LHCN-M2 (cell line): Measurements from ENCODE around the gene GSTA5. TPM values are rescaled to one million over a fixed set of nuclear protein-coding genes. Genes with fewer than 3 reads are reported as not detected.
"Not testable (repeated sequence)": the region's sequence is repeated elsewhere in the genome, so short reads cannot be mapped to it uniquely, and the experiment has no call there.

Source experiments
- DNase-seq: peaks from one replicate; pipeline ENCODE4 v3.0.0-alpha.2; 2012; ENCODE audit warnings: low read depth
- total RNA-seq: library from RNA; depleted of rRNA; stranded (reverse); fragments of >200 nt; gene quantifications from 2 replicates; pipeline ENCODE4 v1.2.3, GENCODE V29; 2014

Gene GSTA5
- total RNA-seq, 1 experiment from 2014 or later: not detected

DNA sequence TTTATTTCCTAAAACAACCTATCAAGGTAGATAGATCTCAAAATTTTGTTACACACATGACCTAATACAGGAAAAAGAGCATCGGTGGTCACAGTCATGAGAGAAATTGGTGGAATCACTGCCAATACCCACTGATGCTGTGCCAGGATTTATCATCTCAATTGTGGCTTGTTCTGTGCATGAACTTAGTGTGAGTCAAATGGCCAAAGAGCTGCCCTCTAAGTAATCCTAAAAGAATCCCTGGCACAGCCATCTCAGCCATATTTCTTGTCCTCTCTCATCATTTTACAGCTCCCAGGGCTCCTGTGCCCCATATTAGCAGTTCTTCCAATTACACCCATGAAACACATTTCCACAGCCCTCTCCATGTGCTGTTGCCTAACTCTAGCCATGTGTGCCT, 6.1 kb downstream of the GSTA5 start:
- peak; percentile 2 for DNase-seq

DNA sequence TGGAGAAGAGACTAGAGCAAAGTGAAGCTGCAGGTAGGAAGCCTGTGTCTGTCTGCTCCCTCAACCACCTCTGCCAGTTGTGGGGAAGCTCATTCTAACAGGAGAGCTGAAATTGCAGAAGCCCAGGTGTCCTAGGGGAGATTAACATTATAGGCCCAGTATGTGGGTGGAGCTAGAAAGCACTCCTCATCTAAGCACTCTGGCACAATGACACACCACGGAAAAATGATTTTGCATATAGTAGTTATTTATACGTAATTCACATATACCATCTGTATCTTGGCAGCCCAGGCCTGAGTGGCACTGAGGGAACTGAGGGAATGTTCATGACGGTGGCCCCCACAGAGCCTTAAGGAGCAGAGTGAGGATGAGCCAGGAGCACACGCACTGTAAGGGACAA, 9.7 kb downstream of the GSTA5 start:
- not testable (repeated sequence) for DNase-seq

DNA sequence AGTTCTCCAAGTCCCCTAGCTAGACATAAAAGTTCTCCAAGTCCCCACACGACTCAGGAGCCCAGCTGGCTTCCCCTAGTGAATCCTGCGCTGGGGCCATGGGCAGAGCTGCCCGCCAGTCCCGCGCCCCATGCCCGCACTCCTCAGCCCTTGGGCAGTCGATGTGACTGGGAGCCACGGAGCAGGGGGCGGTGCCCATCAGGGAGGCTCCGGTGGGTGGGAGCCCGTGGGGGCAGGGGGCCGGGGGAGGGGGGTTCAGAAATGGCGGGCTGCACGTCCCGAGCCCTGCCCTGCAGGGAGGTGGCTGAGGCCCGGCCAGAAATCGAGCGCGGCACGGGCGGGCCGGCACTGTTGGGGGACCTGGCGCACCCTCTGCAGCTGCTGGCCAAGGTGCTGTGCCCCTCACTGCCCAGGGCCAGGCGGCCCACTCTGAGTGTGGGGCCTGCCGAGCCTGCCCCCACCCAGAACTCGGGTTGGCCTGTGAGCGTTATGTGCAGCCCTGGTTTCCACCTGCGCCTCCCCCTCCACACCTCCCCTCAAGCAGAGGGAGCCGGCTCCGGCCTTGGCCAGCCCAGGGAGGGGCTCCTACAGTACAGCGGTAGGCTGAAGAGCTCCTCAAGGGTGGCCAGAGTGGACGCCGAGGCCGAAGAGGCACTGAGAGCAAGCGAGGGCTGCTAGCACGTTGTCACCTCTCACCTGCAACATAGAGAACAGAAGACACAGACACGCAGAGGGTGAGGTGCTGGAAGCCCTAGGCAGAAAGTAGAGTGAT, 11.4 kb downstream of the GSTA5 start:
- DNase-seq: no peak

DNA sequence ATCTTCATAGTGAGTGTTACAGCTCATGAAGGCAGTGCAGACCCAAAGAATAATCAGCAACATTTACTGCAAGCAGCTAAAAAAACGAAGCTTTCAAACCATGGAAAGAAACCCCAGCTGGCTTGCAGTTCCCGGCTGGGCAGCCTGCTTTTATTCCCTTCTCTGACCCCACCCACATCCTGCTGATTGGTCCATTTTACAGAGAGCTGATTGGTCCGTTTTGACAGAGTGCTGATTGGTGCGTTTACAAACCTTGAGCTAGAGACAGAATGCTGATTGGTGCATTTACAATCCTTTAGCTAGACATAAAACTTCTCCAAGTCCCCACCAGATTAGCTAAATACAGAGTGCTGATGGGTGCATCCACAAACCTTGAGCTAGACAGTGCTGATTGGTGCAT, 12.0 kb downstream of the GSTA5 start:
- not testable (repeated sequence) for DNase-seq

DNA sequence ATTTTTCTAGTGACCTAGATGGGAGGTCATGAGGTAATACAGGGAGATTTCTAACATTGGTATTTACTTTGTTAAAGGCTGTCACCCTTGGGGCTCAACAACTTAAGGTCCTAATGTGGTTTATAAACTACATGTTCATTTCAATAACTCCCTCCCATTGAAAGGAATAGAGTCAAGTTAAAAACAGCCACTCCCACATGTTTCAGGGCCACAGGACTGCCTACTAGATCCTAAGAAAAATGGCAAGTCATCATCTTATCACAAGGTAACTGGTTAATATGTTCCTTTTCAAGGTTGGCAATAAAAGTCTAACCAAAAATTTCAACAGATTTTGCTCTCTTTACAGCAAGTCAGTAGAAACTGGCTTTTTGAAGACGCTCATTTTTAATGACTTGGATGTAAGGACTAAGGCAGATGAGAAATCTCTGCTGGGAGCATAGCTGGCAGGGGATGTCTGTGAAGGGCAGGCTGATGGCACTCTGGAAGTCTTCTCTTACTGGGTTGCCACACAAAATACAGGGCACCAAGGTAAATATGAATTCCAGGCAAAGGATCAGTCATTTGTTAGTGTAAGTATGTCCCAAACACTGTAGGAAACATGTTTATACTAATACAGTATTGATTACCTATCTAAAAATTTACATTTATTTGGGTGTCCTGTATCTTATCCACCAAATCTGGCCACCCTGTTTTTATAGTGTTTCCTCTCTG, 13.4 kb downstream of the GSTA5 start:
- DNase-seq: not testable (repeated sequence)

DNA sequence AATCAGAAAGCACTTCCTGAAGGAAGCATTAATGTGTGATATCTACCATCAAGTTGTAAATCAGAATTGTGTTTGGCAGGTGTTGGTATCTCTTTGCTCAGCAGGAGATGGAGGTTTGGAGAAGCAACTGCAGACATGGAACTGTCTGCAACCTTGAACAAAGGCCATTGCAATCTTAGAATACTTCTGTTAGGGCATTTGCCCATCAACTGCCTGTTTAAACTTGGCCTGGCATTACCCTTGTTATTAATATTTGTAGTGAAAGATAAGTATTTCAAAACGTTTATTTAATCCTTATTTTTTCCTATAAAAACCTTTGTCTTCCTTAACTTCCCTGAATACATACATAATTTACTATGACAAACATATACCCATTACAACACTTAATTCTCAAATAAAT, 14.1 kb downstream of the GSTA5 start:
- DNase-seq: no peak

DNA sequence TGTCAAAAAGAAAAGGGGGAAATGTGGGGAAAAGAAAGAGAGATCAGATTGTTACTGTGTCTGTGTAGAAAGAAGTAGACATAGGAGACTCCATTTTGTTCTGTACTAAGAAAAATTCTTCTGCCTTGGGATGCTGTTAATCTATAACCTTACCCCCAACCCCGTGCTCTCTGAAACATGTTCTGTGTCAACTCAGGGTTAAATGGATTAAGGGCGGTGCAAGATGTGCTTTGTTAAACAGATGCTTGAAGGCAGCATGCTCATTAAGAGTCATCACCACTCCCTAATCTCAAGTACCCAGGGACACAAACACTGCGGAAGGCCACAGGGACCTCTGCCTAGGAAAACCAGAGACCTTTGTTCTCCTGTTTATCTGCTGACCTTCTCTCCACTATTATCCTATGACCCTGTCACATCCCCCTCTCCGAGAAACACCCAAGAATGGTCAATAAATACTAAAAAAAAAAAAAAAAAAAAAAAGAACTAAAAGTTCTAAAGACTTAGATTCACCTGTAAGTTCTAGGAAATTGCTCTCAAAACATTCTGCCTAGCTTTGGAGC, 14.6 kb downstream of the GSTA5 start:
- not testable (repeated sequence) for DNase-seq

DNA sequence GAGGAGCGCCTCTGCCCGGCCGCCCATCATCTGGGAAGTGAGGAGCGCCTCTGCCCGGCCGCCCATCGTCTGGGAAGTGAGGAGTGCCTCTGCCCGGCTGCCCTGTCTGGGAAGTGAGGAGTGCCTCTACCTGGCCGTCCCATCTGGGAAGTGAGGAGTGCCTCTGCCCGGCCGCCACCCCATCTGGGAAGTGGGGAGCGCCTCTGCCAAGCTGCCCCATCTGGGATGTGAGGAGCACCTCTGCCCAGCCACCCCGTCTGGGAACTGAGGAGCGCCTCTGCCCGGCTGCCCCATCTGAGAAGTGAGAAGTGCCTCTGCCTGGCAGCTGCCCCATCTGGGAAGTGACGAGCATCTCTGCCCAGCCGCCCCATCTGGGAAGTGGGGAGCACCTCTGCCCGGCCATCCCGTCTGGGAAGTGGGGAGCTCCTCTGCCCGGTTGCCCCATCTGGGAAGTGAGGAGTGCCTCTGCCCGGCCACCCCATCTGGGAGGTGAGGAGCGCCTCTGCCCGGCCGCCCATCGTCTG, 15.3 kb downstream of the GSTA5 start:
- DNase-seq: not testable (repeated sequence)

DNA sequence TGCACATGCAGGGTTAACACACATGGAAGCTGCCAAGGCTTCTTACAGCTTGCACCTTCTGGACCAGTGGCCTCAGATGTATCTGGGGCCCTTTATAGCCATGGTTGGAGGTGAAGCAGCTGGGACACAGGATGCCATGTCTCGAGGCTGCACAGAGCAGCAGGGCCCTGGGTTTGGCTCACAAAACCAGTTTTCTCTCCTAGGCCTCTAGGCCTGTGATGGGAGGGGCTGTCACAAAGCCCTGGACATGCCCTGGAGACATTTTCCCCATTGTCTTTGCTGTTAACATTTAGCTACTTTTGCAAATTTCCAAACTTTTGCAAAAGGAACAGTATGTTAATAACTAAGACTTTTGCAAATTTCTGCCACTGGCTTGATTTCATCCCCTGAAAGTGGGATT, 18.8 kb downstream of the GSTA5 start:
- DNase-seq: no peak

DNA sequence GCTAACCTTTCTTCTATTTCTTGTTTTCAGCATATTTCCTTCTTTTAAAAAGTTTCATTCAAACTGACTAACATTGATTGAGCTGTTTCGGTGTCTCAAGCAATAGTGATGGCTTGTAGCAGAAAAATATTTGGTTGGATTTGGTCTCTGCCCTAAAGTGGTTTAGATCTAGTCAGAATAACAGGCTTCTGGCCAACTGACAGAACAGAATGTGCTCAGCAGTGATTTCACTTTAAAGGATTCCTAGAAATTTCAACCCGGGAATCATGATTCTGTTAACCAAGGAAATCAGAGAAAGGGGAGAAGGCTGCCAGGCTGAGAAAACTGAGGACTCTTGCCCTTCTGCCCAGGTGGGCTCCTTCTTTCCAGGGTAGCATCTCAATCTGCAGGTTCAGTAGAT, 20.4 kb downstream of the GSTA5 start:
- DNase-seq: peak; percentile 9

DNA sequence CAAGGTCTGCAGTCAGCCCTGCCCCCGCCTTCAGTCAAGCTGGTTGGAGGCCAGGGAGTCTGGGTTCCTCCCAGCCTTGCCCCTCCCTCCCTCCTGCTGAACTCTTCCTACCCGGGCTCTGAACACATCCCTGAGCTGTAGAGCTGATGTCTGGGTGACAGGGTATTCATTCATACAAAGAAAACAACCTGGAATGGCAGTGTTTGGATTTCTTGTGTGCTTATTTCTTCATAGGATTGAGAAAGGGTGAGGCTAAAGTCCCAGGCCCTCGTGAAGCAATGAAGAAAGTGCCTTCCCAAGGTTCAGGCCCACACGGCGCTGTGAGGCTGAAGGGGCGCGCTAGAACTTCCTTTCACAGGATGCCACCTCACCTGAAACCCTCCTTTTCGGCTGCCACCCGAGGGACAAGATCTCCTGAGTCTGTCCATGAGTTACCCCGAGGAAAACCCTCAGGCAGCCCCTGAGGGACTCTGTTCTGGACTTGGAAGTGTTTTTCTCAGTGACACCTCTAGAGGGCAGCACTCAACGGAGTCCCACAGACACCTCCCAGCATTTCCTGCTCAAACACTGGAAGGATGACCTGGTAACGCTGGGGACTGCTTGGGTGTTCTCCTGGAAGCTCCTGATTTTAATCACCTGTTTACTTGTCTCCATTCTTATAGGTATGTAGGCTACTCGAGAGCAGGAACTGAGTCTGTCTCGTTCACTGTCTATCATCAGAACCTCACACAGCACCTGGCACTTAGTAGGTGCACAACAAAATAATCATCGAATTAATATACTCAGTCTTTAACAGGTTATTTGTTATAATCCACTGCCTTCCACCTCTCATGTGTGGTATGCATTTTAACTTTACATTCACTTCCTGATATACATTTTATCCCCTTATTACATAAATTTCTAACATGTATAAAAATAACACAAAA, 25.2 kb downstream of the GSTA5 start:
- peak; percentile 44 for DNase-seq

DNA sequence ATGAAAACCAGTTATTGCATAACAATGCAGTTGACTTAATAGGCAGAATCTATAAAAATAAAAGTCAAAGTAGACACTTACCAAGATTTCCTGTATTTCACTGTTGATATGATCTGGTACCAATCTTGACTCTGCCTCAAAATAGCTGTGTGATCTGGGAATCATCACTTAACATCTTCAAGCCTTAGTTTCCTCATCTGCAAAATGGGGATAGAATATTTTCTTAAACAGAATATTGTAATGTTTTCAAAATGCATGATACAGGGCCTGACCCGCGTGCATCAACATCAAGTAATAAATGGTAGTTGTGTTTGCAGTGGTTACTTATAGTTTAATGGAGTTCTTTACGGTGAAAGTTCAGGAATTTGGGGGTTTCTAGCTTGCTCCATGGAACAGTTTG, 26.1 kb downstream of the GSTA5 start:
- not testable (repeated sequence) for DNase-seq

DNA sequence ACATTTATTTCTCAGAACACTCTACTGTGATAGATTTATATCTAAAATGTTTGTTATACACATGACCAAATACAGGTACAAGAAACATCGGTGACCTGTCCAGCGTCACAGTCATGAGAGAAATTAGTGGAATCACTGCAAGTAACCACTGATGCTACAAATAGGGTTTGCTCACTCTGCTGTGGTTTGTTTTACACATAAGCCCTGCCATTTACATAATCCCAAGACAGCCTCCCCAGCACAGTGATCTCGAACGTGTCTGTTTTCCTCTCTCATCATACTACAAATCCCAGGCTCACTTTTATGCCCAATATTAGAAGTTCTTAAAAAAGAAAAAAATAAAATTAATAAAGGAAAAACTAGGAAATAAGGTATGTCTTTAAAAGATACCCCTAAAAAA, 30.8 kb downstream of the GSTA5 start:
- DNase-seq: not testable (repeated sequence)

DNA sequence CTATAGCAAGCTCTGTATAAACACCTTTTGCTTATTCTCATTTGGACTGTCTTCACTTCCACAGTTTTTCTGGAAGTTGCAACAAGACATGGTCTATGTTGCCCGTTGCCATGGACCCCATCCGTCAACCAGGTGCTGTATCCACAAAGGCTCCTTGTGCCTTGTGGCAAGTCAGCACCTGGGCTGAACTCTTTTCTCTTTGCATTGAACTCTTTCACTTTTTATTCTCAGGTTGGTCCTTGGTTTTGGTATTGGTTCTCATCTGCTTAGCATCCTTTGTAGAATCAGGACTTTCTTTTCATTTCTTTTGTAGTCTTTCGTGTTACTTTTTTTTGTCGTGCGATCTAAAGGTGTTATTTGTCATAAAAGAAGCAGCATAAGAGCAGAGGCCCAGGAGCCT, 32.0 kb downstream of the GSTA5 start:
- no peak for DNase-seq

DNA sequence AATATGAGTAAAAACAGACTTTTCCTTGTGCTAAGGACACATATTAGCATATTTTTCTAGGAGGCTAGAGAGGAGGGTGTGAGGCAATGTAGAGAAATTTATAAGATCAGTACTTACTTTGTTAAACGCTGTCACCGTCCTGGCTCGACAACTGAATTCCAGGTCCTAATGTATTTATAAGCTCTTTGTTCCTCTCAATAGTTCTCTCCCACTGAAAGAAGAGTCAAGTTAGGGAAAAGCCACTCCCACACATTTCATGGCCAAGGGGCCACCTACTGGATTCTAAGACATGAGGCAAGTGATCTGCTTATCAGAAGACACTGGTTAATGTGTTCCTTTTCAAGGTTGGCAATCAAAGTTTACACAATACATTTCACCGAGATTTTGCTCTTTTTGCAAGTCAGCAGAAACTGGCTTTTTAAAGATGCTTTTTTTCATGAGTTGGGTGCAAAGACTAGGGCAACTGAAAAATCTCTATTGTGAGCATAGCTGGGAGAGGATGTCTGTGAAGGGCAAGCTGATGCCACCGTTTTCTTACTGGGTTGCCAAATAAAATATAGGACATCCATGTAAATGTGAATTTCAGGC, 36.9 kb downstream of the GSTA5 start, which contains the start of gene GSTA1:
GSTA1 (minus strand) TSS at position 149 of the 588 bp plus-strand sequence. CDS start 4,549 bp downstream, outside the sequence.
- not testable (repeated sequence) for DNase-seq

DNA sequence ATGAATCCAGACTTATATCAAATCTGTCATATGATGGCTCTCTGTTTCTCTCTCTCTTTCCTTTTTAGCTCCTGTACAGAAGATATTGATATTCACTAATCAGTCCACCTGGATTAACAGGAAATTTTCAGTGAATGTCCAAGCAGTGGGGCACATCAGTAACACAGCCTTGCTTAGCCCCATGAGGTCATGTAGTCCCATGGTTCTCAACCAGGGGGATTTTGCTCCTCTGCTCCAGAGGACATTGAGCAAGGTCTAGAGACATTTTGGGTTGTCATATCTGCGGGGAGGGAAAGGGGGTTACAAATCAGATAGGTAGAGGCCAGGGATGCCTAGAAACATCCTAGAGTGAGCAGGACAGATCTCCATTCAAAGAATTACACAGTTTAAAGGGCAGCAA, 37.8 kb downstream of the GSTA5 start:
- DNase-seq: no peak

DNA sequence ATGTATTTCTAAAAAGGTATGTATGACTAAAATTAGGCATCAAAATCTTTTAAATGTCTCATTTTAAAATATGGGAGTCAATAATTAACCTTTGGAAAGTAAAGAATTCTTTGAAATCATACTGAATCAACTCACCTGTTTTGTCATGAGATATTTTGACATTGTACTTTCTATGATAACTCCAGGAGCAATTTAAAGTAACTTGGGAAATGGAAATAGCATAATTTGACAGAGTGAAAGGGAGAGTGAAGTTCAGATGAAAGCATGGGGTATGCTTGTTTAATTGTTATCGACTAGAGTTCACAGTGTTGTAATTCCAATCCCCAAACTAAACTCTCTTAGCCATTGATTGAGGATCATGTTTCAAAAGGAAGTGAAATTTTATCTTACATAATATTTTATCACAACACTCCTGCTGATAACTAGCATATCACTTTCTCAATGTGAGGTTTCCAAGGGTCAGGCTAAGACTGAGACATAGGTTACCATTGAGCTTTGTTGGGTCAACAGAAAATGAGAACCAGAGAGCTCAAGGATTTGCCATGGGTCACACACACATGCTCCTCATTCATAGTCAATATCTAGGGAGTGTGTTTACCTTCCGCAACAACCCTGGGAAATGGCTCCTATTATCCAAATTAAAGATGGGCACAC, 39.3 kb downstream of the GSTA5 start:
- no peak for DNase-seq

DNA sequence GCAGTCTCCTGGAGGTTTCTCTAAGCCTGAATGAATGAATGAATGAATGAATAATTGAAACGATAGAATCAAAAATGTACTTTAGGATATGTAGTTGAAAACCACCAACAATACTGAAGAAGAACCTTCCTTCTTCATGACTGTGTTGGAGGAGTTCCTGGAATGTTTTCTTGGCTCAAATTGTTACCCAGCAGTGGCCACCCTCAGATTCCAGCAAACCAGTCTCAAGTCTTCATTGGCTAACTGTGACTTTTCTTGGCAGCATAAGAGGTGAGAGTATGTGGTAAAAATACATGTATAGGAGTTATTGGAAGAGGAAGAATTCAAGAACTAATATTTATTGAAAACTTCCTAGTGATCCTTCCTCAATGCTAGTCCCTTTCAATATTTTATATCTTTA, 41.3 kb downstream of the GSTA5 start:
- DNase-seq: not testable (repeated sequence)

DNA sequence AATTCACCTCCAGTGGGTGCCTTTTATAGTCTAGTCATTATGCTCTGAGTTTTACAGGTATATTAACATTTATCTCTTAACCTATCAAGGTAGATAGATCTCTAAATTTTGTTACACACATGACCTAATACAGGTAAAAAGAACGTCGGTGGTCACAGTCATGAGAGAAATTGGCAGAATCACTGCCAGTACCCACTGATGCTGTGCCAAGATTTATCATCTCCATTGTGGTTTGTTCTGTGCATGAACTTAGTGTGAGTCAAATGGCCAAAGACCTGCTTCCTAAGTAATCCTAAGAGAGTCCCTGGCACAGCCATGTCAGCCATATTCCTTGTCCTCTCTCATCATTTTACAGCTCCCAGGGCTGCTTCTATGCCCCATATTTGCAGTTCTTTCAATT, 46.2 kb downstream of the GSTA5 start:
- DNase-seq: not testable (repeated sequence)

DNA sequence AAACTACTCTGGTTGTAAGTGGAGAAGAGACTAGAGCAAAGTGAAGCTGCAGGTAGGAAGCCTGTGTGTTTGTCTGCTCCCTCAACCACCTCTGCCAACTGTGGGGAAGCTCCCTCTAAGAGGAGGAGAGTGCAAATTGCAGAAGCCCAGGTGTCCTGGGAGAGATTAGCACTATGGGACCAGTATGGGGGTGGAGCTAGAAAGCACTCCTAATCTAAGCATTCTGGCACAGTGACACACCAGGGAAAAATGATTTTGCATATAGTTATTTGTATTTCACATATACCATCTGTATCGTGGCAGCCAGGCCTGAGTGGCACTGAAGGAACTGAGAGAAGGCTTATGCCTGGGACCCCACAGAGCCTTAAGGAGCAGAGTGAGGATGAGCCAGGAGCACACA, 49.8 kb downstream of the GSTA5 start:
- DNase-seq: no peak
